Ishikawa (cell line): Measurements from ENCODE around the gene PELI3.

Experiments
- CEBPB ChIP-seq: IDR thresholded peaks from 2 replicates; pipeline ENCODE4 v1.6.1; 2012
- CREB1 ChIP-seq: IDR thresholded peaks from 2 replicates; pipeline ENCODE4 v1.6.1; 2012; ENCODE audit warnings: low read depth
- EGR1 ChIP-seq: IDR thresholded peaks from 2 replicates; pipeline ENCODE4 v1.6.1; 2012
- EP300 ChIP-seq: IDR thresholded peaks from 2 replicates; pipeline ENCODE4 v1.6.1; 2012; ENCODE audit warnings: borderline replicate concordance
- FOXM1 ChIP-seq: IDR thresholded peaks from 2 replicates; pipeline ENCODE4 v1.6.1; 2012; ENCODE audit warnings: low read depth, borderline replicate concordance
- NFIC ChIP-seq: IDR thresholded peaks from 2 replicates; pipeline ENCODE4 v1.6.1; 2012
- RAD21 ChIP-seq: IDR thresholded peaks from 2 replicates; pipeline ENCODE4 v1.6.1; 2012; ENCODE audit warnings: low read depth
- TAF1 ChIP-seq: IDR thresholded peaks from 2 replicates; pipeline ENCODE4 v1.6.1; 2012; ENCODE audit warnings: low read depth, mild to moderate bottlenecking
- TEAD4 ChIP-seq: IDR thresholded peaks from 2 replicates; pipeline ENCODE4 v1.6.1; 2012
- YY1 ChIP-seq: IDR thresholded peaks from 2 replicates; pipeline ENCODE4 v1.6.1; 2012; ENCODE audit warnings: low read depth
- TF ChIP-seq, protein P1 (sequence below): IDR thresholded peaks from 2 replicates; pipeline ENCODE4 v1.6.1; 2012; ENCODE audit warnings: low read depth, mild to moderate bottlenecking
- TF ChIP-seq, protein P2 (sequence below): IDR thresholded peaks from 2 replicates; pipeline ENCODE4 v1.6.1; 2012

DNA sequence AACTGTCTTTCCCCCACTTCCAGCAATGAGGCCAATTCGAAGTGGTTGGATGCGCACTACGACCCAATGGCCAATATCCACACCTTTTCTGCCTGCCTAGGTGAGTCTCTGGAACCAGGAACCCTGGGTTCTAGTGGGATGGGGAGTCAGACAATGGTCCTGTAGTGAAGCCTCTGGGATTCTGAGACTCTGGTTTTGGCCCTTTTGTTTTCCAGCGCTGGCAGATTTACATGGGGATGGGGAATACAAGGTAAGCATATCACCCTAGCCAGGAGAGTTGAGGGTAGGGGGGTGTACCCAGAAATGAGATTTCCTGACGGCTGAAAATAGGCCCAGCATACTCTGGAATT lies 44.3 kb downstream of the PELI3 start:
- TF ChIP-seq EP300 (no peak), YY1 (no peak), CREB1 (no peak), EGR1 (no peak), TEAD4 (no peak), RAD21 (no peak), FOXM1 (no peak), TAF1 (no peak), NFIC (no peak), CEBPB (no peak)
- TF ChIP-seq, protein P1, sequence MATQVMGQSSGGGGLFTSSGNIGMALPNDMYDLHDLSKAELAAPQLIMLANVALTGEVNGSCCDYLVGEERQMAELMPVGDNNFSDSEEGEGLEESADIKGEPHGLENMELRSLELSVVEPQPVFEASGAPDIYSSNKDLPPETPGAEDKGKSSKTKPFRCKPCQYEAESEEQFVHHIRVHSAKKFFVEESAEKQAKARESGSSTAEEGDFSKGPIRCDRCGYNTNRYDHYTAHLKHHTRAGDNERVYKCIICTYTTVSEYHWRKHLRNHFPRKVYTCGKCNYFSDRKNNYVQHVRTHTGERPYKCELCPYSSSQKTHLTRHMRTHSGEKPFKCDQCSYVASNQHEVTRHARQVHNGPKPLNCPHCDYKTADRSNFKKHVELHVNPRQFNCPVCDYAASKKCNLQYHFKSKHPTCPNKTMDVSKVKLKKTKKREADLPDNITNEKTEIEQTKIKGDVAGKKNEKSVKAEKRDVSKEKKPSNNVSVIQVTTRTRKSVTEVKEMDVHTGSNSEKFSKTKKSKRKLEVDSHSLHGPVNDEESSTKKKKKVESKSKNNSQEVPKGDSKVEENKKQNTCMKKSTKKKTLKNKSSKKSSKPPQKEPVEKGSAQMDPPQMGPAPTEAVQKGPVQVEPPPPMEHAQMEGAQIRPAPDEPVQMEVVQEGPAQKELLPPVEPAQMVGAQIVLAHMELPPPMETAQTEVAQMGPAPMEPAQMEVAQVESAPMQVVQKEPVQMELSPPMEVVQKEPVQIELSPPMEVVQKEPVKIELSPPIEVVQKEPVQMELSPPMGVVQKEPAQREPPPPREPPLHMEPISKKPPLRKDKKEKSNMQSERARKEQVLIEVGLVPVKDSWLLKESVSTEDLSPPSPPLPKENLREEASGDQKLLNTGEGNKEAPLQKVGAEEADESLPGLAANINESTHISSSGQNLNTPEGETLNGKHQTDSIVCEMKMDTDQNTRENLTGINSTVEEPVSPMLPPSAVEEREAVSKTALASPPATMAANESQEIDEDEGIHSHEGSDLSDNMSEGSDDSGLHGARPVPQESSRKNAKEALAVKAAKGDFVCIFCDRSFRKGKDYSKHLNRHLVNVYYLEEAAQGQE: no peak
- TF ChIP-seq, protein P2, sequence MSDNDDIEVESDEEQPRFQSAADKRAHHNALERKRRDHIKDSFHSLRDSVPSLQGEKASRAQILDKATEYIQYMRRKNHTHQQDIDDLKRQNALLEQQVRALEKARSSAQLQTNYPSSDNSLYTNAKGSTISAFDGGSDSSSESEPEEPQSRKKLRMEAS: no peak
